Activated T-cell treated with anti-CD3 and anti-CD28 coated beads, Interleukin-2, amount 50 U/mL, for 1 hour (primary cell): Measurements from ENCODE around the gene TBX2.

Experiments used
- DNase-seq: peaks from one replicate; pipeline ENCODE4 v3.0.0-alpha.2; 2020

The TBX2 gene

GRCh38 chr17:61456061-61456681 lies 56.5 kb downstream of the TBX2 start:
- no peak for DNase-seq

DNA sequence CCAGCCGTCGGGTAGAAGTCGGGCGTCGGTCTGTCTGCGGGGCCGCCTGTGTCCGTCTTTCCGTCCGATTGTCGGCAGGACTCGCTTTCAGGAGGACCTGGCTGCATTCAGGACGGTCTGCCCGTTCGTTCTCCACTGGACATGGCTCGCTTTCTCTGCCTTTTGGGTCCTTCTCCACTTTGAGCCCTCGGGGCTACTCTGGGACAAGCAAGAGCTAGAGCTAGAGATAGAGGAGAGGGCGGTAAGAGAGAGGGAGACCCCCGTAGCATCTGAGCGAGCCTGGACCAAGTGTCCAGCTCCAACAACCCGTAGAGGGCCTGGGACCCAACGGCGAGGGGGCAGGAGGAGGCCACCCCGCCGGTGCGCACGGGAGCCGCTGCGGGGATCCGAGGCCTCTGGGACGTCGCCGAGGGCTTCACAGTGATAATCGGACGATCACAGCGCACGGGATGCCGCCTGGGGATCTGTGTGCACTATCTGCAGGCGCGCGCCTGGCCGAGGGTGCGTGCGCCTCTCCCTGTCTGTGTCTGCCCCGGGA lies 57.1 kb downstream of the TBX2 start:
- DNase-seq = no peak

DNA sequence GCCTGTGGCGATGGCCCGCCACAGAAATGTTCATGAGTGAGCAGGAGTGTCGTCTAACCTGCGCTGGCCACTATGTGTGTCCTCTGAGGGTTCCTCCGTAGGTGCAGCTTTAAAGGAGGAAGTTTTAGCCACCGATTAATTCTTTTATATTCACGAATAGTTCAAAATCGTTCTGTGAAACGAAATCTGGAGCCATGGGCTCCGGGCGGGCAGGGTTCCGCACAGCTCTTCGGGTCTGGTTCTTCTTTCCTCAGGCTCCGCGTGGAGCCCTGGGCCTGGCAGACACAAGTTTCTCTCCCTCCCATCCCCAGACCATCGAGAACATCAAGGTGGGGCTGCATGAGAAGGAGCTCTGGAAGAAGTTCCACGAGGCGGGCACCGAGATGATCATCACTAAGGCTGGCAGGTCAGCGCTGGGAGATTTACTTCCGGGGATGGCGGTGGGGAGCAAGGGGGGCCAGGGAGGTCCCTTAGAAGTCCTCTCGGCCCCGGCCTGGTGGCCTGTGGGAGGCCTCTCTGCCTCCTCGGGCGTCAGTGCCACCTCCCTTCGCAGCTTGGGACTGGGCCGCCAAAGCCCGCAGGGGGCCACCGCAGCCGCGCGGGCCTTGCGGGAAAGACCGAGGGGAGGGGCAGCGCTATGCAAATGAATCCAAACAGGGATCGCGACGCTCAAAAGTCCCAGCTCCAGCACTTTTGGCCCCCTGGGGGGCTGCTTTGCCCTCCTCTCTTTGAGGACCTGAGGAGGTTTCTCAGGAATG lies 57.8 kb downstream of the TBX2 start:
- DNase-seq = no peak

DNA sequence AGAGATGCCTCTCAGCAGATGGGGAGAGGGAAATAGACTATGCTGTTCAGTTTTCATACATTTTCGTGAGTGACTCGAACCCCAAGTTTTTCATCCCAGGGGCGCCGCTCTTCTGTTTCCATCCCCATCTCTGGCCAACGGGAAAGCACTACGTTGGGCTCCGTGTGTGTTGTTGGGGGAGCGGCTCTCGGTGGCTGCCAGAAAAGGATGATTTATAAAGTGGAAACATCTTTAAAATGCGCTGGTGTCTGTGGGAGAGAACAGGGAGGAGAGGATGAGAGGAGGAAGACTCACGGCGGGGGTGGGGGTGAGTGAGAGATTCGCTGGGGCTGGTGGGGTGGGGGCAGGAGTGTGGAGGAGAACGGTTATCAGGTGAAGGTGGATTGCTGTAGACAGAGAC lies 58.4 kb downstream of the TBX2 start:
- no peak for DNase-seq

DNA sequence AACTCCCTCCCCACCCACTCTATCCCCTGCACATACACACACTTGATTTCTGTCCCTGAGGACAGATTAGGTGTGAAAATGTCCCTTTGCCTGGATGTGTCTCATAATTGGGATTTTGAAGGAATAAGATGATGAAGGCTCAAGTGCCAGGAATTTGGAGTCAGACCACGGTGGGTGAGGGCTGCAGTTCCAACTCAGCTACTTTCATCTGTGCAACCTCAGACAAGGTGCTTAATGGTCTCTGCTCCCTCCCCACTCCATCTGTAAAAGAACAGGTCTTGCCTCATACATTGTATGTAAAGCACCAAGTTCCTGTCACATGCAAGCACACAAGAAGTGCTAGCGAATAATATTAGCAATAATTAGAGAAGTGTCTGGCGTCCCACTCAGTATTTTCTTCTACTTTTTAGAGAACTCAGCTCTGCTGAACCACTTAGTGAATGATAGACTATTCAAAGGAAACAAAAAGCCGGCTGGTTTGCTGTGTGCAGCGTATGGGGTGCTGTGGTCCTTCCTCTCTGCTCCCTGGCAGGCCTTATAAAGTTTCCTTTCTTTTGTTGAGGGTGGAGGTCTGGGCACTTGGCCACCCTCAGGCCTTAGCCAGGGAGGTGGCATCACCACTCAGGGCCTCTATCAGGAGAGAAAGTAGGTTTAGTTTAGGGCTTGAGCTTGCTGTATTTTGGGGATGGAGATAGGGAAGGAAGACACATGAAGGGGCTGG lies 58.9 kb downstream of the TBX2 start:
- no peak for DNase-seq
